Sigmoid colon (tissue), 7 donors: ENCODE data around the gene ARHGAP27. TPM values are rescaled to one million over a fixed set of nuclear protein-coding genes. Genes with fewer than 3 reads are reported as not detected.

Experiments used
- DNase-seq: peaks from one replicate; pipeline ENCODE4 v3.0.0-alpha.2; 2019
- H3K27ac ChIP-seq, 4 donors: fragments of 200-600 bp; sonication (generic); one replicate each; pipeline ENCODE4 v1.5.1; 2016 to 2019; ENCODE audit warnings: mild to moderate bottlenecking in 1 of 4
- H3K27me3 ChIP-seq, 3 donors: fragments of 200-600 bp; sonication (generic); one replicate each; pipeline ENCODE4 v1.5.1; 2019; ENCODE audit warnings: mild to moderate bottlenecking in 1 of 3
- H3K36me3 ChIP-seq, 4 donors: fragments of 200-600 bp; sonication (generic); one replicate each; pipeline ENCODE4 v1.5.1; 2016 to 2019
- H3K4me1 ChIP-seq, 4 donors: fragments of 200-600 bp; sonication (generic); one replicate each; pipeline ENCODE4 v1.5.1; 2017 to 2019
- H3K4me3 ChIP-seq, 4 donors: fragments of 200-600 bp; sonication (generic); one replicate each; pipeline ENCODE4 v1.5.1; 2017 to 2019; ENCODE audit warnings: mild to moderate bottlenecking in 2 of 4, moderate library complexity in 1 of 4
- H3K9me3 ChIP-seq, 4 donors: fragments of 200-600 bp in 3 of 4; sonication (generic) in 3 of 4; one replicate each; pipeline versions ENCODE4 v1.5.1 to v1.6.1; 2013 to 2019
- CTCF ChIP-seq, 4 experiments: fragments of 450-650 bp in 3 of 4; fragments of 200-600 bp in 1 of 4; IDR thresholded peaks; one replicate each; pipeline ENCODE4 v1.5.1; 2016 to 2019; ENCODE audit warnings: antibody characterized with exemption in 4 of 4, mild to moderate bottlenecking in 3 of 4, moderate library complexity in 2 of 4
- EP300 ChIP-seq, 4 donors: sonication (generic); formaldehyde crosslinking; IDR thresholded peaks; one replicate each; pipeline ENCODE4 v1.6.1; 2017; ENCODE audit warnings: antibody characterized with exemption in 4 of 4
- POLR2A ChIP-seq, 2 donors: fragments of 450-650 bp; IDR thresholded peaks; one replicate each; pipeline ENCODE4 v1.6.1; 2016; ENCODE audit warnings: antibody characterized with exemption in 2 of 2, mild to moderate bottlenecking in 2 of 2, moderate library complexity in 2 of 2
- POLR2AphosphoS5 ChIP-seq, 4 donors: sonication (generic); formaldehyde crosslinking; IDR thresholded peaks; one replicate each; pipeline ENCODE4 v1.6.1; 2017; ENCODE audit warnings: antibody characterized with exemption in 4 of 4
- WGBS, 2 donors: extraction: QIAGEN DNeasy Blood & Tissue Kit; methylation state at CpG; one replicate each; pipeline ENCODE4 v1.1.7; 2013; 5-methylcytosine and 5-hydroxymethylcytosine counted together
- intact Hi-C: fragments of 100-400 bp; cut with DNase I; formaldehyde crosslinking; loops from one replicate; pipeline ENCODE4 v1.15.1; 2023
- polyA plus RNA-seq, 3 donors: library from polyadenylated mRNA; stranded (reverse); fragments of 200-250 nt; gene quantifications; one replicate each; pipeline ENCODE4 v1.2.3, GENCODE V29; 2013
- total RNA-seq, 4 donors: library from RNA; depleted of rRNA; stranded (reverse); fragments of >200 nt; gene quantifications; one replicate each; pipeline ENCODE4 v1.1.0, GENCODE V29; 2016
- donor health status: healthy with polysubstance abuse.
- donor health status: Bipolar disorder and iron deficiency.
- donor health status: healthy.

Gene ARHGAP27
- total and polyA plus RNA-seq, 7 donors, result 9.1 to 144 (median 16.6) TPM

GRCh38 chr17:45430738-45431530 is 1.7 kb downstream of the ARHGAP27 start:
- TF ChIP-seq CTCF (IDR thresholded peaks at IDR 0.05), result no peak
- TF ChIP-seq POLR2A (IDR thresholded peaks at IDR 0.05), result no peak
- no peak for TF ChIP-seq POLR2AphosphoS5 (IDR thresholded peaks at IDR 0.05)
- no peak for TF ChIP-seq EP300 (IDR thresholded peaks at IDR 0.05)
- H3K4me1 ChIP-seq, result peaks cover 0 to 57% (median 54%) of the 10 kb centered on the region in 4 donors
- no peaks in the 10 kb centered on the region for H3K9me3 ChIP-seq
- H3K4me3 ChIP-seq, result peak overlapping the region; percentile 1 to 48 (median 44)
- peak overlapping the region in 2 of 4 donors; percentile 18 to 74 for H3K27ac ChIP-seq
- WGBS, 2 donors, result 12 to 15% methylated on average over 47 of the region's 47 CpGs
- peaks cover 0 to 13% (median 1%) of the 10 kb centered on the region in 4 donors for H3K36me3 ChIP-seq
- DNase-seq, result no peak
- intact Hi-C loops, result no loop called here
- H3K27me3 ChIP-seq, result peaks cover 36 to 67% (median 66%) of the 10 kb centered on the region in 3 donors

GRCh38 chr17:45430006-45430737 is 2.5 kb downstream of the ARHGAP27 start:
- Histone ChIP-seq H3K36me3 (peaks cover 0 to 5% (median 0%) of the 10 kb centered on the region in 4 donors), H3K27ac (no peak overlapping the region), H3K9me3 (no peaks in the 10 kb centered on the region), H3K4me1 (peaks cover 0 to 57% (median 54%) of the 10 kb centered on the region in 4 donors), H3K4me3 (peak overlapping the region in 2 of 4 donors; percentile 45 to 48), H3K27me3 (peaks cover 36 to 71% (median 66%) of the 10 kb centered on the region in 3 donors)
- 76 to 83% methylated on average over 68 of the region's 68 CpGs for WGBS, 2 donors
- DNase-seq, result no peak
- intact Hi-C loops, result no loop called here
- TF ChIP-seq POLR2A (IDR thresholded peaks at IDR 0.05) (no peak), POLR2AphosphoS5 (IDR thresholded peaks at IDR 0.05) (no peak), CTCF (IDR thresholded peaks at IDR 0.05) (no peak), EP300 (IDR thresholded peaks at IDR 0.05) (no peak)

GRCh38 chr17:45429339-45430005 is 3.2 kb downstream of the ARHGAP27 start:
- Histone ChIP-seq H3K36me3 (no peaks in the 10 kb centered on the region), H3K4me1 (peaks cover 0 to 57% (median 54%) of the 10 kb centered on the region in 4 donors), H3K4me3 (no peak overlapping the region), H3K27ac (no peak overlapping the region), H3K27me3 (peaks cover 36 to 71% (median 66%) of the 10 kb centered on the region in 3 donors), H3K9me3 (no peaks in the 10 kb centered on the region)
- intact Hi-C loops, result no loop called here
- no peak for TF ChIP-seq POLR2AphosphoS5 (IDR thresholded peaks at IDR 0.05)
- no peak for TF ChIP-seq CTCF (IDR thresholded peaks at IDR 0.05)
- TF ChIP-seq POLR2A (IDR thresholded peaks at IDR 0.05), result no peak
- TF ChIP-seq EP300 (IDR thresholded peaks at IDR 0.05), result no peak
- 72 to 88% methylated on average over 82 of the region's 82 CpGs for WGBS, 2 donors
- DNase-seq, result no peak

DNA sequence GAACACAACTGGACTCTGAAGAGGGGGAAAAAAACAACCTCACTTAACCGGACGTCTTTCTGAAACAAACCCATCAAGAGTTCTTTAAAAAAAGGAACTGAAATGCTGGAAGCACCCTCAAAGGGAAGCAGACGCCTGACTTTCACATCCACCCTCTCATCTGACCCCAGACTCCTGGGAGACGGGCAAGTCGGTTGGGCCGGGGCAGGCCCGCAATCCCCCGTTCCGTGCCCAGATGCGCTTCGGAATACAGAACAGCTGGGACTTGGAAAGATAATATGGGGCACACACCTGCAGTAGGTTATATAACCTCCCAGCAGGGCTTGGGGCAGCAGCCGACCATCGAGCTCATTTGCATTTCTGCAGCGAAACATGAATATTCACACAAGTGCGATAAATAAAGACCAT is 3.7 kb downstream of the ARHGAP27 start:
- no peak overlapping the region for H3K4me3 ChIP-seq
- peaks cover 36 to 71% (median 66%) of the 10 kb centered on the region in 3 donors for H3K27me3 ChIP-seq
- no peak for DNase-seq
- H3K27ac ChIP-seq, result no peak overlapping the region
- intact Hi-C loops, result no loop called here
- H3K9me3 ChIP-seq, result no peaks in the 10 kb centered on the region
- WGBS, 2 donors, result 37 to 68% methylated on average over 15 of the region's 15 CpGs
- no peaks in the 10 kb centered on the region for H3K36me3 ChIP-seq
- peaks cover 0 to 57% (median 54%) of the 10 kb centered on the region in 4 donors for H3K4me1 ChIP-seq
- TF ChIP-seq CTCF (IDR thresholded peaks at IDR 0.05), result no peak
- no peak for TF ChIP-seq POLR2A (IDR thresholded peaks at IDR 0.05)
- no peak for TF ChIP-seq EP300 (IDR thresholded peaks at IDR 0.05)
- TF ChIP-seq POLR2AphosphoS5 (IDR thresholded peaks at IDR 0.05), result no peak
